ENCODE data around the gene CHDH. TPM values are rescaled to one million over a fixed set of nuclear protein-coding genes. Genes with fewer than 3 reads are reported as not detected.

CHDH gene
- total and polyA plus RNA-seq, 2 experiments from 2014 or later, result 2.3 to 6.6 TPM

DNA sequence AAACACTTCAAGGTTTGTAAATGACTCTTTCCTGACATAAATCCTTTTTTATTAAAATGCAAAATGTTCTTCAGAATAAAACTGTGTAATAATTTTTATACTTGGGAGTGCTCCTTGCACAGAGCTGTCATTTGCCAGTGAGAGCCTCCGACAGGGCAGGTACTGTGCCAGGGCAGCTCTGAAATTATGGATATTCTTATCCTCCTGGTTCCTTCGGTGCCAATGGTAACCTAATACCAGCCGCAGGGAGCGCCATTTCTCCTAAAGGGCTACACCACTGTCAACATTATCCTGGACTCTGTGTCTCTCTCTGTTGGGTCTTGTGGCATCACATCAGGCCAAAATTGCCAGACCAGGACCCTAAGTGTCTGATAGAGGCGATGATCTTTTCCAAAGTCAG, 33.0 kb downstream of the CHDH start:
- Histone ChIP-seq H3K4me1 (ENCODE audit: insufficient read depth) (no peaks in the 10 kb centered on the region), H3K4me2 (no peak overlapping the region), H3K79me2 (replicated peaks; ENCODE audit: insufficient read depth) (no peaks in the 10 kb centered on the region), H3K27ac (ENCODE audit: low read depth) (no peak overlapping the region), H3K27me3 (ENCODE audit: insufficient read depth) (no peaks in the 10 kb centered on the region), H3K9me2 (ENCODE audit: insufficient read depth) (no peaks in the 10 kb centered on the region), H2AFZ (no peak overlapping the region), H3K36me3 (ENCODE audit: insufficient read depth) (no peaks in the 10 kb centered on the region), H4K20me1 (replicated peaks; ENCODE audit: insufficient read depth) (no peaks in the 10 kb centered on the region), H3F3A (replicated peaks; ENCODE audit: low read depth) (no peaks in the 10 kb centered on the region), H3K4me3 (no peak overlapping the region)
- Mint-ChIP-seq H3K4me1 (no peaks in the 10 kb centered on the region), H3K27me3 (ENCODE audit: insufficient read depth, low read depth, poor library complexity) (peaks cover 2% of the 10 kb centered on the region), H3K9me3 (no peaks in the 10 kb centered on the region), H3K4me3 (no peak overlapping the region), H3K36me3 (ENCODE audit: low read depth) (0 out of 3 replicates have a peak, but pooled peaks cover 4% of the 10 kb centered on the region), H3K27ac (no peak overlapping the region)
- DNase-seq (ENCODE audit: low spot score), result no peak
- no peak for ATAC-seq
- no peak for TF ChIP-seq ZNF331 (CRISPR knock-in tag; IDR thresholded peaks at IDR 0.05; ENCODE audit: low read depth)
- TF ChIP-seq JUNB (IDR thresholded peaks at IDR 0.05; ENCODE audit: unreplicated experiment), result no peak
- TF ChIP-seq CTCF (conservative IDR thresholded peaks at IDR 0.05; ENCODE audit: low read depth in 2 of 2), result peak in 1 of 2 experiments; percentile 28; a peak in 2 of 4 replicates
- no peak for TF ChIP-seq EZH2 (IDR thresholded peaks at IDR 0.05; ENCODE audit: low read depth, unreplicated experiment)
- TF ChIP-seq EZH2phosphoT487 (IDR thresholded peaks at IDR 0.05; ENCODE audit: unreplicated experiment), result no peak

GRCh38 chr3:53812434-53812833, 33.8 kb downstream of the CHDH start:
- Mint-ChIP-seq H3K9me3 (no peaks in the 10 kb centered on the region), H3K4me3 (no peak overlapping the region)

More at GRCh38 chr3:53812434-53812833, 33.8 kb downstream of the CHDH start:
- DNase-seq (ENCODE audit: low spot score) (peak; percentile 63), ATAC-seq (peak; percentile 79)
- no peaks in the 10 kb centered on the region for H3K27me3 ChIP-seq (ENCODE audit: insufficient read depth)
- no peaks in the 10 kb centered on the region for H3K9me2 ChIP-seq (ENCODE audit: insufficient read depth)
- no peaks in the 10 kb centered on the region for H3K4me1 Mint-ChIP-seq
- no peaks in the 10 kb centered on the region for H3K79me2 ChIP-seq (replicated peaks; ENCODE audit: insufficient read depth)
- no peak overlapping the region for H3K27ac Mint-ChIP-seq
- H3K4me1 ChIP-seq (ENCODE audit: insufficient read depth), result no peaks in the 10 kb centered on the region
- H3K36me3 Mint-ChIP-seq (ENCODE audit: low read depth), result no peaks in the 10 kb centered on the region
- no peak overlapping the region for H3K27ac ChIP-seq (ENCODE audit: low read depth)
- no peaks in the 10 kb centered on the region for H4K20me1 ChIP-seq (replicated peaks; ENCODE audit: insufficient read depth)
- H3K27me3 Mint-ChIP-seq (ENCODE audit: insufficient read depth, low read depth, poor library complexity), result peaks cover 4% of the 10 kb centered on the region
- H3K36me3 ChIP-seq (ENCODE audit: insufficient read depth), result no peaks in the 10 kb centered on the region
- no peak overlapping the region for H3K4me3 ChIP-seq
- H2AFZ ChIP-seq, result no peak overlapping the region
- TF ChIP-seq CREB1 (CRISPR knock-in tag; IDR thresholded peaks at IDR 0.05; ENCODE audit: low read depth) (no peak), CTCF (conservative IDR thresholded peaks at IDR 0.05; ENCODE audit: low read depth in 2 of 2) (peak in 1 of 2 experiments; percentile 45; a peak in 3 of 4 replicates)
- no peaks in the 10 kb centered on the region for H3F3A ChIP-seq (replicated peaks; ENCODE audit: low read depth)
- no peak overlapping the region for H3K4me2 ChIP-seq
